ENCODE measurements around the gene MYOC.
A peak's percentile ranks its signal among the peaks of the same experiment; 100 is the strongest.

MYOC gene

DNA sequence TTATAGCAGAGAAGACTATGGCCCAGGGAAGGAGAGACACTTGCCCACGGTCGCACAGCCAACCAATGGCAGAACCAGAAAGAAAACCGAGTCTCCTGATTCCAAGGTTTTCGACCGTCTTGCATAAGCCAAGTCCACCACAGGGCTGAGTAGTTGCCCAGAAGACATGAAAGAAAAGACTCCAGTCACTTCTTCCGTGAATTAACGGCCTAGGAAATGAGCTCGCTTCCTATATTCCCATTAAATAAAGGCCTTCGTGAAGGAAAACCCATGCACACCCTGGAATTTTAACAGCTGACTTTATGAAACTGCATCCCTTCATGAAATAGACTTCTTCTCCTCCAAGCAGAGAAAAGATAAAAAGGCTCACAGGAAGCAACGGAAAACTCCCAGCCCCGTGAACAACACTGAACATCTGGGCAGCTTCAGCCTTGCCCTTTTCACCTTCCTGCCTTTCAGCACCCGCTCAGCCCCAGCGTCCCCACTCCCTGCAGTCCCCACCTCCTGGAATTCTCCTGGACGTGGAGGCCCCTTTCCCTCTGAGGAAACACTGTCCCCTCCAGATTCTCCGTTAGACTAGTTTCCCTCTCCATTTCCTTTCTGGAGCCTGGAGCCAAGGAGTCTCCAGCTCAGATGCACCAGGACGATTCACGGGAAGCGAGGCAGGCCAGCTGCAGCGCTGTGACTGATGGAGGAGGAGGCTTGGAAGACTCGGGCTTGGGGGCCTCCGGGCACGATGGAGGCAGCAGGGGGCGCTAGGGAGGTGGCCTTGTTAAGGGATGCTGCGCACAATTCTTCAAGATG lies 2.7 kb upstream of the MYOC start:
- H3K4me2 ChIP-seq: no peak overlapping the region
- H2AFZ ChIP-seq (ENCODE audit: low read depth): no peak overlapping the region

DNA sequence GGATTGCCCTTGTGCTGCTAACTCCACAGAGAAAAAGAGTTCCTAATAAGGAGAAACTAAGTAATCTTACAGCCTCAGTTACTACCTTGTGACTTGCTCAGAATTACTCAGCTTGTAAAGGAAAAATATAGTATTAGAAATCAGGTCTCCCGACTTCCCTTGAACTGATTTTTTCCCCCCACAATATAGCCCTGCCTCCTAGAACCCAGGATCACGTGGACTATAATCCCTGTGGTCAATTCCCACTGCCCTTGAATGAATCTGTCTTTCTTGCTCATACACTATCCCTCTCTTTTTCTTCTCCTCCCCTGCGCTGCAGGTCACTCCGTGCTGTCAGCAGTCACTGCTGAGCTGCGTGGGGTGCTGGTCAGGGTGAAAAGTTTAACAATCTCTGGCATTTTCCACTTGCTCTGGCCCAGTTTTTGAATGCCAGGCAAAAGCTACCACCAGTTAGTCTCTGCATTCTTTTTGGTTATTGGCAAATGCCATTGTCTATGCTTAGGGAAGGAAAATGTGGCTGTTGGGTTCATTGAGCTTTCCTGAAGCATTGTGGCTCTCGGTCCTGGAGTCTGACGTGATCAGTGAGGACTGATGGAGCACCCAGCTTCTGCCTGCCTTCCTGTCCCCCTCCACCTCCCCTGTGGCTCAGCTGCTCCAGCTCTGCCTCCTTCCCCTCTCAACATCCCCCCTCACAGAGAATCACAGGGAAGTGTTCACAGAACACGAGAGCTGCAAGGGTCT lies 1.9 kb upstream of the MYOC start:
- no peak overlapping the region for H3K4me3 ChIP-seq (IDR thresholded peaks at IDR 0.05; ENCODE audit: insufficient read depth, low read depth, low read length)
- H3K27me3 ChIP-seq (ENCODE audit: insufficient read depth, low read depth): no peaks in the 10 kb centered on the region
- H3K4me2 ChIP-seq: no peak overlapping the region
- no peak overlapping the region for H2AFZ ChIP-seq (ENCODE audit: low read depth)
- H3K79me2 ChIP-seq (ENCODE audit: insufficient read depth, low read depth): no peaks in the 10 kb centered on the region
- TF ChIP-seq, protein P1, sequence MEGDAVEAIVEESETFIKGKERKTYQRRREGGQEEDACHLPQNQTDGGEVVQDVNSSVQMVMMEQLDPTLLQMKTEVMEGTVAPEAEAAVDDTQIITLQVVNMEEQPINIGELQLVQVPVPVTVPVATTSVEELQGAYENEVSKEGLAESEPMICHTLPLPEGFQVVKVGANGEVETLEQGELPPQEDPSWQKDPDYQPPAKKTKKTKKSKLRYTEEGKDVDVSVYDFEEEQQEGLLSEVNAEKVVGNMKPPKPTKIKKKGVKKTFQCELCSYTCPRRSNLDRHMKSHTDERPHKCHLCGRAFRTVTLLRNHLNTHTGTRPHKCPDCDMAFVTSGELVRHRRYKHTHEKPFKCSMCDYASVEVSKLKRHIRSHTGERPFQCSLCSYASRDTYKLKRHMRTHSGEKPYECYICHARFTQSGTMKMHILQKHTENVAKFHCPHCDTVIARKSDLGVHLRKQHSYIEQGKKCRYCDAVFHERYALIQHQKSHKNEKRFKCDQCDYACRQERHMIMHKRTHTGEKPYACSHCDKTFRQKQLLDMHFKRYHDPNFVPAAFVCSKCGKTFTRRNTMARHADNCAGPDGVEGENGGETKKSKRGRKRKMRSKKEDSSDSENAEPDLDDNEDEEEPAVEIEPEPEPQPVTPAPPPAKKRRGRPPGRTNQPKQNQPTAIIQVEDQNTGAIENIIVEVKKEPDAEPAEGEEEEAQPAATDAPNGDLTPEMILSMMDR (conservative IDR thresholded peaks at IDR 0.05; ENCODE audit: low read depth, low read length): no peak
- no peak overlapping the region for H3K9ac ChIP-seq
- no peaks in the 10 kb centered on the region for H3K36me3 ChIP-seq (ENCODE audit: insufficient read depth)
- H3K4me1 ChIP-seq (ENCODE audit: low read depth, poor library complexity, severe bottlenecking): no peaks in the 10 kb centered on the region
- no peaks in the 10 kb centered on the region for H4K20me1 ChIP-seq (ENCODE audit: insufficient read depth)
- H3K27ac ChIP-seq: no peak overlapping the region

More for the DNA sequence above, 2.7 kb upstream of the MYOC start:
- Histone ChIP-seq H3K79me2 (ENCODE audit: insufficient read depth, low read depth) (no peaks in the 10 kb centered on the region), H3K27ac (no peak overlapping the region), H3K27me3 (ENCODE audit: insufficient read depth, low read depth) (no peaks in the 10 kb centered on the region), H4K20me1 (ENCODE audit: insufficient read depth) (no peaks in the 10 kb centered on the region), H3K4me3 (IDR thresholded peaks at IDR 0.05; ENCODE audit: insufficient read depth, low read depth, low read length) (no peak overlapping the region), H3K36me3 (ENCODE audit: insufficient read depth) (no peaks in the 10 kb centered on the region), H3K9ac (no peak overlapping the region), H3K4me1 (ENCODE audit: low read depth, poor library complexity, severe bottlenecking) (no peaks in the 10 kb centered on the region)
- TF ChIP-seq, protein P1 (conservative IDR thresholded peaks at IDR 0.05; ENCODE audit: low read depth, low read length): peak; percentile 76

DNA sequence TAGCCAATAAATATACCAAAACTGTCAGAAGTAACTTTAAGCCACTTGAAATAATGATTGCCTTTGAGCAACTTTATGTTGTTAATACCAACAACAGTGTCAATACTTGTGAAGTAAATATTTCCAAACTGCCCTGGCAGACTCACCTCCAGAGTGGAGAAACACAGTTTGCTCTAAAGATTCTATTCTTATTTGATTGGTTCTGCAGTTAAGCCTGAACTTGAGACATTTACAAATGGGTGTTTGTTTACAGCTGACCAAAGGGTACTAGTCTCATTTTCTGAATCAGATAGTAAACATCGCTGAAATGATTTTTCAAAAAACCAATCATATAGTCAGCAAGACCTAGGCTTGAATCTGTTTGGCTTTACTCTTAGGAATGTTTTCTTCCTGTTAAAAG lies 1.3 kb upstream of the MYOC start:
- Histone ChIP-seq H3K36me3 (ENCODE audit: insufficient read depth) (no peaks in the 10 kb centered on the region), H3K4me1 (ENCODE audit: low read depth, poor library complexity, severe bottlenecking) (no peaks in the 10 kb centered on the region), H2AFZ (ENCODE audit: low read depth) (no peak overlapping the region), H3K79me2 (ENCODE audit: insufficient read depth, low read depth) (no peaks in the 10 kb centered on the region), H4K20me1 (ENCODE audit: insufficient read depth) (no peaks in the 10 kb centered on the region), H3K9ac (no peak overlapping the region), H3K27me3 (ENCODE audit: insufficient read depth, low read depth) (no peaks in the 10 kb centered on the region), H3K4me3 (IDR thresholded peaks at IDR 0.05; ENCODE audit: insufficient read depth, low read depth, low read length) (no peak overlapping the region), H3K4me2 (no peak overlapping the region), H3K27ac (no peak overlapping the region)
- TF ChIP-seq, protein P1 (conservative IDR thresholded peaks at IDR 0.05; ENCODE audit: low read depth, low read length): no peak

DNA sequence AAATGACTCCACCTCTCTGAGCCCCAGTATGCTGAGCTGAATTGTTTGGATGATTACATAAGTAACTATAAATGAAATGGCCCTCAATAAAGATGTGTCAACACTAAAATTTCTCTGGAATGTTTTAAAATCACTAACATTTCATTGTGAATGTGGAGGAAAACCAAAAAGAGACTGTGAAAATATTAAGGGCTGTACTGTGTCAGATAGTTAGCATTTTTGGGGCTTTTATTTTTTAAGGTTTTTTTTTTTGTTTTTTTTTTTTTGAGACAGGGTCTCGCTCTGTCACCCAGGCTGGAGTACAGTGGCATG lies 6.3 kb downstream of the MYOC start:
- H4K20me1 ChIP-seq (ENCODE audit: insufficient read depth): no peaks in the 10 kb centered on the region
- no peak overlapping the region for H3K4me3 ChIP-seq (IDR thresholded peaks at IDR 0.05; ENCODE audit: insufficient read depth, low read depth, low read length)
- peaks cover 3% of the 10 kb centered on the region for H3K4me1 ChIP-seq (ENCODE audit: low read depth, poor library complexity, severe bottlenecking)
- TF ChIP-seq, protein P1 (conservative IDR thresholded peaks at IDR 0.05; ENCODE audit: low read depth, low read length): no peak
- H3K27ac ChIP-seq: no peak overlapping the region
- H3K9ac ChIP-seq: no peak overlapping the region
- no peak overlapping the region for H3K4me2 ChIP-seq
- H2AFZ ChIP-seq (ENCODE audit: low read depth): no peak overlapping the region
- H3K27me3 ChIP-seq (ENCODE audit: insufficient read depth, low read depth): no peaks in the 10 kb centered on the region
- H3K36me3 ChIP-seq (ENCODE audit: insufficient read depth): no peaks in the 10 kb centered on the region
- H3K79me2 ChIP-seq (ENCODE audit: insufficient read depth, low read depth): no peaks in the 10 kb centered on the region
